HL-60 (cell line): ENCODE results near the gene ZBTB2.
"Not testable (repeated sequence)": the region's sequence is repeated elsewhere in the genome, so short reads cannot be mapped to it uniquely, and the experiment has no call there.

ENCODE experiments used
- DNase-seq, 2 experiments: peaks; one replicate each; pipeline ENCODE4 v3.0.0-alpha.2; 2010 to 2020; ENCODE audit warnings: low read depth in 1 of 2, low spot score in 1 of 2
- H3K27ac ChIP-seq: fragments of 250-450 bp; sonication (Bioruptor Pico); replicated peaks from 2 replicates; pipeline ENCODE4 v1.5.1; 2020; ENCODE audit warnings: mild to moderate bottlenecking, moderate library complexity
- H3K27me3 ChIP-seq: fragments of 250-450 bp; sonication (Bioruptor Pico); 2 replicates; pipeline ENCODE4 v1.5.1; 2021; ENCODE audit warnings: mild to moderate bottlenecking, moderate library complexity; ENCODE audit not compliant: insufficient read depth, poor library complexity, severe bottlenecking
- H3K4me3 ChIP-seq: replicated peaks from 2 replicates; pipeline ENCODE4 v1.5.1; 2011; ENCODE audit warnings: mild to moderate bottlenecking, control low read depth, low read length; ENCODE audit not compliant: insufficient read depth
- GABPA ChIP-seq: IDR thresholded peaks from 2 replicates; pipeline ENCODE4 v1.6.1; 2012; ENCODE audit warnings: low read depth
- POLR2AphosphoS5 ChIP-seq: IDR thresholded peaks from 2 replicates; pipeline ENCODE4 v1.6.1; 2012; ENCODE audit warnings: low read depth
- SPI1 ChIP-seq: IDR thresholded peaks from 2 replicates; pipeline ENCODE4 v1.6.1; 2012; ENCODE audit warnings: low read depth, mild to moderate bottlenecking, borderline replicate concordance
- TF ChIP-seq, protein P1 (sequence below): IDR thresholded peaks from one replicate; pipeline ENCODE4 v1.5.1; 2011; ENCODE audit warnings: low read length, control low read depth, inconsistent platforms; ENCODE audit not compliant: insufficient read depth
- TF ChIP-seq, protein P2 (sequence below): IDR thresholded peaks from 2 replicates; pipeline ENCODE4 v1.6.1; 2012; ENCODE audit warnings: low read depth; ENCODE audit not compliant: insufficient replicate concordance

ZBTB2 gene

DNA sequence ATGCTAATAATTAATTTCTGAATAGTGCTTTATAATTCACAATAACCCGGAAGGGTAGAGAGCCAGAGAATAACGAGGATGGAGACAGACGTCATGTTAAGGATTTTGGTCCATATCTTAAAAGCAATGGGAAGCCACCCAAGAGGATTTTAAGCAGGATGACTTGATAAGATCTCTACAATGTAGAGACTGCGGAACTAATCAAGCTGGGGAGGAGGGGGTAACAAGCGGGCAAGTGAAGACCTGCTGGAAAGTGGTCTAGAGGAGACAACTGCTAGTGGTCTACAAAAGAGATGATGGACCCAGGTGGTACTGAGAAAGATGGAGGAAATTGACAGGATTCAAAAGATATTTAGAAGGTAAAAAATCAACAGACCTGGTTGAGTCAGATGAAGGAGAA lies 7.2 kb downstream of the ZBTB2 start:
- TF ChIP-seq SPI1 (no peak), POLR2AphosphoS5 (no peak), GABPA (no peak)
- TF ChIP-seq, protein P1, sequence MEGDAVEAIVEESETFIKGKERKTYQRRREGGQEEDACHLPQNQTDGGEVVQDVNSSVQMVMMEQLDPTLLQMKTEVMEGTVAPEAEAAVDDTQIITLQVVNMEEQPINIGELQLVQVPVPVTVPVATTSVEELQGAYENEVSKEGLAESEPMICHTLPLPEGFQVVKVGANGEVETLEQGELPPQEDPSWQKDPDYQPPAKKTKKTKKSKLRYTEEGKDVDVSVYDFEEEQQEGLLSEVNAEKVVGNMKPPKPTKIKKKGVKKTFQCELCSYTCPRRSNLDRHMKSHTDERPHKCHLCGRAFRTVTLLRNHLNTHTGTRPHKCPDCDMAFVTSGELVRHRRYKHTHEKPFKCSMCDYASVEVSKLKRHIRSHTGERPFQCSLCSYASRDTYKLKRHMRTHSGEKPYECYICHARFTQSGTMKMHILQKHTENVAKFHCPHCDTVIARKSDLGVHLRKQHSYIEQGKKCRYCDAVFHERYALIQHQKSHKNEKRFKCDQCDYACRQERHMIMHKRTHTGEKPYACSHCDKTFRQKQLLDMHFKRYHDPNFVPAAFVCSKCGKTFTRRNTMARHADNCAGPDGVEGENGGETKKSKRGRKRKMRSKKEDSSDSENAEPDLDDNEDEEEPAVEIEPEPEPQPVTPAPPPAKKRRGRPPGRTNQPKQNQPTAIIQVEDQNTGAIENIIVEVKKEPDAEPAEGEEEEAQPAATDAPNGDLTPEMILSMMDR = no peak
- TF ChIP-seq, protein P2, sequence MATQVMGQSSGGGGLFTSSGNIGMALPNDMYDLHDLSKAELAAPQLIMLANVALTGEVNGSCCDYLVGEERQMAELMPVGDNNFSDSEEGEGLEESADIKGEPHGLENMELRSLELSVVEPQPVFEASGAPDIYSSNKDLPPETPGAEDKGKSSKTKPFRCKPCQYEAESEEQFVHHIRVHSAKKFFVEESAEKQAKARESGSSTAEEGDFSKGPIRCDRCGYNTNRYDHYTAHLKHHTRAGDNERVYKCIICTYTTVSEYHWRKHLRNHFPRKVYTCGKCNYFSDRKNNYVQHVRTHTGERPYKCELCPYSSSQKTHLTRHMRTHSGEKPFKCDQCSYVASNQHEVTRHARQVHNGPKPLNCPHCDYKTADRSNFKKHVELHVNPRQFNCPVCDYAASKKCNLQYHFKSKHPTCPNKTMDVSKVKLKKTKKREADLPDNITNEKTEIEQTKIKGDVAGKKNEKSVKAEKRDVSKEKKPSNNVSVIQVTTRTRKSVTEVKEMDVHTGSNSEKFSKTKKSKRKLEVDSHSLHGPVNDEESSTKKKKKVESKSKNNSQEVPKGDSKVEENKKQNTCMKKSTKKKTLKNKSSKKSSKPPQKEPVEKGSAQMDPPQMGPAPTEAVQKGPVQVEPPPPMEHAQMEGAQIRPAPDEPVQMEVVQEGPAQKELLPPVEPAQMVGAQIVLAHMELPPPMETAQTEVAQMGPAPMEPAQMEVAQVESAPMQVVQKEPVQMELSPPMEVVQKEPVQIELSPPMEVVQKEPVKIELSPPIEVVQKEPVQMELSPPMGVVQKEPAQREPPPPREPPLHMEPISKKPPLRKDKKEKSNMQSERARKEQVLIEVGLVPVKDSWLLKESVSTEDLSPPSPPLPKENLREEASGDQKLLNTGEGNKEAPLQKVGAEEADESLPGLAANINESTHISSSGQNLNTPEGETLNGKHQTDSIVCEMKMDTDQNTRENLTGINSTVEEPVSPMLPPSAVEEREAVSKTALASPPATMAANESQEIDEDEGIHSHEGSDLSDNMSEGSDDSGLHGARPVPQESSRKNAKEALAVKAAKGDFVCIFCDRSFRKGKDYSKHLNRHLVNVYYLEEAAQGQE = no peak
- no peaks in the 10 kb centered on the region for H3K27me3 ChIP-seq
- DNase-seq = no peak
- no peak overlapping the region for H3K27ac ChIP-seq
- no peak overlapping the region for H3K4me3 ChIP-seq

DNA sequence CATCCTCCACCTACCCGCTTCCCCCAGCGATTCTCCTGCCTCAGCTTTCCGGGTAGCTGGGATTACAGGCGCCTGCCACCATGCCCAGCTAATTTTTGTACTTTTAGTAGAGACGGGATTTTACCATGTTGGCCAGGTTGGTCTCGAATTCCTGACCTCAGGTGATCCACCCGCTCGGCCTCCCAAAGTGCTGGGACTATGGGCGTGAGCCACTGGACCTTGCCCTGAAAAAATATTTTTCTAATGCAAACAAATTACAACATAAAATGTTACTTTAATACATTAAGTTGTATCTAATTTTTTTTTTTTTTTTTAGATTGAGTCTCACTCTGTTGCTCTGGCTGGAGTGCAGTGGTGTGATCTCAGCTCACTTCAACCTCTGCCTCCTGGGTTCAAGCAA lies 8.7 kb downstream of the ZBTB2 start:
- DNase-seq, H3K27me3 ChIP-seq: not testable (repeated sequence)

DNA sequence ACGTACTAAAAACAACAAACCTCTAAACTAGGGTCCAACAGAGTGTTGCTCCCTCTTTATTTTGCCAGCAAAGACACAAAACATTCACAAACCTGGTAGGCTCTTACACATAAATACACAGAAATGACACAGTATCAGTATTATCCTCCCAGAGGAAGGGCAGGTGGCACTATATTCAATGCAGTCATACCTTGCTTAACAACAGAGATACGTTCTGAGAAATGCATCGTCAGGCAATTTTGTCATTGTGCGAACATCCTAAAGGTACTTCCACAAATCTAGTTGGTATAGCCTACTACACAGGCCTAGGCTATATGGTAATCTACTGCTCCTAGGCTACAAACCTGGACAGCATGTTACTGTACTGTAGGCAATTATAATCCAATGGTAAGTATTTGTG lies 9.6 kb downstream of the ZBTB2 start:
- Histone ChIP-seq H3K27ac (no peak overlapping the region), H3K27me3 (no peaks in the 10 kb centered on the region), H3K4me3 (no peak overlapping the region)
- no peak for TF ChIP-seq GABPA
- TF ChIP-seq SPI1 = no peak
- TF ChIP-seq, protein P1 = no peak
- no peak for TF ChIP-seq POLR2AphosphoS5
- TF ChIP-seq, protein P2 = no peak
- DNase-seq = no peak

More for the DNA sequence above, 8.7 kb downstream of the ZBTB2 start:
- not testable (repeated sequence) for H3K4me3 ChIP-seq, H3K27ac ChIP-seq

DNA sequence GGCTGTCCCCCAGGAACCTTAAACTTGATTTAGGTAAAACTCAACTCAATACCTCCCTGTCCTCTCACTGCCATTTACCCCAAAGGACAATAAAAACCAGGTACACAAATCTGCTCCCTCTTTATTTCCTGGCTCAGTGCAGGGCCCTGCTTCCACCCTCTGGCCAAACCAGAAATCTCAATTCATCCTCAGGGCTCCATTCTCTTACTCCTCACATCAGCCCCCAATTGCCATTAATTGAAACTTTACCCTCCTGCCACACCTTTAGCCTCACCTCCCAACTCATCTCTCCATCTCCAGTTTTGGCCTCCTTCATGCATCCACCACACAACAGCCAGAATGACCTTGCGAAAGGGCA lies 10.5 kb downstream of the ZBTB2 start:
- no peak overlapping the region for H3K4me3 ChIP-seq
- H3K27ac ChIP-seq = no peak overlapping the region
- H3K27me3 ChIP-seq = no peaks in the 10 kb centered on the region
- TF ChIP-seq POLR2AphosphoS5 (no peak), GABPA (no peak), SPI1 (no peak)
- TF ChIP-seq, protein P1 = no peak
- TF ChIP-seq, protein P2 = no peak
- no peak for DNase-seq
